Nasal cavity respiratory epithelium epithelial cell of viscerocranial mucosa (primary cell): Measurements from ENCODE around the gene CFAP206. TPM values are rescaled to one million over a fixed set of nuclear protein-coding genes. Genes with fewer than 3 reads are reported as not detected.

Experiments used
- total RNA-seq: library from RNA; depleted of rRNA; stranded (reverse); fragments of >200 nt; gene quantifications from 2 replicates; pipeline ENCODE4 v1.2.3, GENCODE V29; 2014

The CFAP206 gene
- under 0.01 TPM in 1 of 2 replicates, not detected in the other for total RNA-seq

GRCh38 chr6:87407901-87408720, at the start of gene CFAP206:
TSS of gene CFAP206 (plus strand) at chr6:87407972. CDS start at chr6:87409840, 1,868 bp downstream.

GRCh38 chr6:87472525-87473418, 65.0 kb downstream of the CFAP206 start, which contains the start of gene SLC35A1:
TSS of gene SLC35A1 (plus strand) at chr6:87472974. CDS start at chr6:87473004, 30 bp downstream.

Other genes with a start within 250 kb of the CFAP206 start
- 3.8 and 7.8 TPM in 2 replicates for gene SMIM8, start 85.4 kb upstream of the CFAP206 start, total RNA-seq
- gene GJB7, start 78.7 kb upstream of the CFAP206 start, total RNA-seq = not detected in 2 replicates
- 0.68 and 3.2 TPM in 2 replicates for gene C6orf163, start 63.2 kb upstream of the CFAP206 start, total RNA-seq
- gene SLC35A1, start 65.0 kb downstream of the CFAP206 start, total RNA-seq = 13.0 and 14.0 TPM in 2 replicates
- gene RARS2, start 182.0 kb downstream of the CFAP206 start, total RNA-seq = 32.1 and 32.3 TPM in 2 replicates
- 18.8 and 19.7 TPM in 2 replicates for gene ORC3, start 182.2 kb downstream of the CFAP206 start, total RNA-seq